Stimulated activated CD8-positive, alpha-beta memory T cell treated with anti-CD3 and anti-CD28 coated beads, Interleukin-15, amount 100 ng/mL, for 24 hours (primary cell): ENCODE results near the gene RASSF1.

Experiments
- DNase-seq: peaks from one replicate; pipeline ENCODE4 v3.0.0-alpha.2; 2020; ENCODE audit warnings: low read depth

Gene RASSF1

GRCh38 chr3:50365080-50365841 lies 24.6 kb upstream of the RASSF1 start:
- peak; percentile 79 for DNase-seq

- DNase-seq: no peak
These were observed 24.0 kb upstream of the RASSF1 start for GRCh38 chr3:50364573-50365079.

- DNase-seq: no peak
These were observed 19.1 kb upstream of the RASSF1 start for GRCh38 chr3:50359760-50360110.

- DNase-seq: peak; percentile 77
These were observed 18.5 kb upstream of the RASSF1 start, which contains the start of gene TMEM115 for GRCh38 chr3:50358911-50359759. Gene TMEM115 (minus strand): TSS chr3:50359521. CDS start chr3:50359063, 458 bp downstream.

GRCh38 chr3:50358355-50358910 lies 17.8 kb upstream of the RASSF1 start:
- no peak for DNase-seq

GRCh38 chr3:50357481-50357880 lies 16.8 kb upstream of the RASSF1 start:
- no peak for DNase-seq

- DNase-seq: no peak
These were observed 15.9 kb upstream of the RASSF1 start for GRCh38 chr3:50356553-50356952.

GRCh38 chr3:50355829-50356552 lies 15.4 kb upstream of the RASSF1 start:
- DNase-seq: no peak

GRCh38 chr3:50354850-50355249 lies 14.2 kb upstream of the RASSF1 start:
- DNase-seq: no peak

GRCh38 chr3:50354186-50354764 lies 13.6 kb upstream of the RASSF1 start:
- no peak for DNase-seq

- DNase-seq: no peak
These were observed 12.8 kb upstream of the RASSF1 start for GRCh38 chr3:50353245-50354004.

GRCh38 chr3:50352781-50353180 lies 12.1 kb upstream of the RASSF1 start:
- DNase-seq: no peak

- no peak for DNase-seq
These were observed 10.7 kb upstream of the RASSF1 start for GRCh38 chr3:50351323-50351697.

GRCh38 chr3:50350527-50351322 lies 10.1 kb upstream of the RASSF1 start, which contains the start of the genes CYB561D2 and NPRL2:
Gene CYB561D2 (plus strand): TSS chr3:50350862. CDS start chr3:50351434, 572 bp downstream.
Gene NPRL2 (minus strand): TSS chr3:50350775. CDS start chr3:50350652, 123 bp downstream.
- DNase-seq: peak; percentile 98

- DNase-seq: no peak
These were observed 9.5 kb upstream of the RASSF1 start for GRCh38 chr3:50350213-50350526.

GRCh38 chr3:50347187-50347813 lies 6.7 kb upstream of the RASSF1 start:
- DNase-seq: no peak

GRCh38 chr3:50345586-50346234 lies 5.1 kb upstream of the RASSF1 start, which contains the start of gene ZMYND10:
Gene ZMYND10 (minus strand): TSS chr3:50345732. CDS start chr3:50345579, 153 bp downstream.
- no peak for DNase-seq

GRCh38 chr3:50345008-50345407 lies 4.4 kb upstream of the RASSF1 start:
- DNase-seq: no peak
